MM.1S (cell line): ENCODE data around the gene GLUL.

Source experiments
- DNase-seq: peaks from one replicate; pipeline ENCODE4 v3.0.0-alpha.2; 2015
- H2AFZ ChIP-seq: fragments of 300-600 bp; sonication (generic); 2 replicates; pipeline ENCODE4 v1.6.0; 2016; ENCODE audit warnings: antibody characterized with exemption, low read length
- H3F3A ChIP-seq: fragments of 300-600 bp; sonication (generic); 2 replicates; pipeline ENCODE4 v1.6.1; 2016; ENCODE audit warnings: mild to moderate bottlenecking, antibody characterized with exemption, low read length, moderate library complexity, mixed read lengths; ENCODE audit not compliant: insufficient read depth
- H3K27ac ChIP-seq: fragments of 300-600 bp; sonication (generic); 2 replicates; pipeline ENCODE4 v1.5.1; 2016; ENCODE audit warnings: mild to moderate bottlenecking, low read length
- H3K27me3 ChIP-seq: fragments of 300-600 bp; sonication (generic); replicated peaks from 2 replicates; pipeline ENCODE4 v1.6.0; 2016; ENCODE audit warnings: low read length; ENCODE audit not compliant: insufficient read depth
- H3K36me3 ChIP-seq: fragments of 300-600 bp; sonication (generic); replicated peaks from 2 replicates; pipeline ENCODE4 v1.6.1; 2016; ENCODE audit warnings: mild to moderate bottlenecking, low read length, mixed read lengths; ENCODE audit not compliant: insufficient read depth
- H3K4me1 ChIP-seq: fragments of 300-600 bp; sonication (generic); 2 replicates; pipeline ENCODE4 v1.6.1; 2016; ENCODE audit warnings: low read length, mixed read lengths
- H3K4me2 ChIP-seq: fragments of 300-600 bp; sonication (generic); 2 replicates; pipeline ENCODE4 v1.6.0; 2016; ENCODE audit warnings: low read depth, low read length
- H3K4me3 ChIP-seq: fragments of 300-600 bp; sonication (generic); 2 replicates; pipeline ENCODE4 v1.5.1; 2016; ENCODE audit warnings: low read length, mixed read lengths
- H3K79me2 ChIP-seq: fragments of 300-600 bp; sonication (generic); 2 replicates; pipeline ENCODE4 v1.6.1; 2016; ENCODE audit warnings: mixed run types, low read length, mixed read lengths
- H3K9ac ChIP-seq: fragments of 300-600 bp; sonication (generic); 2 replicates; pipeline ENCODE4 v1.6.1; 2016; ENCODE audit warnings: low read length, mixed read lengths
- H3K9me2 ChIP-seq: fragments of 300-600 bp; sonication (generic); replicated peaks from 2 replicates; pipeline ENCODE4 v1.6.1; 2016; ENCODE audit warnings: mild to moderate bottlenecking, low read length, mixed read lengths; ENCODE audit not compliant: insufficient read depth
- H3K9me3 ChIP-seq: fragments of 300-600 bp; sonication (generic); replicated peaks from 2 replicates; pipeline ENCODE4 v1.6.1; 2016; ENCODE audit warnings: mild to moderate bottlenecking, low read length, mixed read lengths; ENCODE audit not compliant: insufficient read depth
- H4K20me1 ChIP-seq: fragments of 300-600 bp; sonication (generic); 2 replicates; pipeline ENCODE4 v1.6.1; 2016; ENCODE audit warnings: mild to moderate bottlenecking, low read length, moderate library complexity, mixed read lengths; ENCODE audit not compliant: insufficient read depth
- CTCF ChIP-seq: fragments of 300-600 bp; sonication (generic); IDR thresholded peaks from 2 replicates; pipeline ENCODE4 v1.5.1; 2016; ENCODE audit warnings: antibody characterized with exemption, low read length, mixed read lengths
- EZH2 ChIP-seq: fragments of 300-600 bp; sonication (generic); optimal IDR thresholded peaks from 2 replicates; pipeline ENCODE3; 2017; ENCODE audit warnings: low read depth, mild to moderate bottlenecking, antibody characterized with exemption, low read length, mixed read lengths
- EZH2phosphoT487 ChIP-seq: fragments of 300-600 bp; sonication (generic); IDR thresholded peaks from 2 replicates; pipeline ENCODE4 v1.6.1; 2018; ENCODE audit warnings: antibody characterized with exemption, low read length

The GLUL gene

GRCh38 chr1:182405578-182405977 lies 14.0 kb upstream of the GLUL start:
- Histone ChIP-seq H3K9me3 (no peaks in the 10 kb centered on the region), H3K27ac (no peak overlapping the region), H3K9me2 (no peaks in the 10 kb centered on the region), H3F3A (no peaks in the 10 kb centered on the region), H2AFZ (no peak overlapping the region), H3K79me2 (no peaks in the 10 kb centered on the region), H3K9ac (no peak overlapping the region), H3K4me1 (no peaks in the 10 kb centered on the region), H4K20me1 (no peaks in the 10 kb centered on the region), H3K4me3 (no peak overlapping the region), H3K4me2 (no peak overlapping the region), H3K27me3 (no peaks in the 10 kb centered on the region), H3K36me3 (no peaks in the 10 kb centered on the region)
- no peak for DNase-seq
- TF ChIP-seq EZH2phosphoT487 (no peak), CTCF (no peak), EZH2 (no peak)

- peak; percentile 23 for TF ChIP-seq CTCF
- TF ChIP-seq EZH2: no peak
- no peak for TF ChIP-seq EZH2phosphoT487
- no peaks in the 10 kb centered on the region for H3K27me3 ChIP-seq
- H3K27ac ChIP-seq: no peak overlapping the region
- no peak overlapping the region for H3K9ac ChIP-seq
- no peak overlapping the region for H3K4me3 ChIP-seq
- no peak for DNase-seq
- H3K4me1 ChIP-seq: no peaks in the 10 kb centered on the region
- H3K4me2 ChIP-seq: no peak overlapping the region
- H3K36me3 ChIP-seq: no peaks in the 10 kb centered on the region
- no peaks in the 10 kb centered on the region for H3K9me3 ChIP-seq
- H2AFZ ChIP-seq: no peak overlapping the region
- H4K20me1 ChIP-seq: no peaks in the 10 kb centered on the region
- no peaks in the 10 kb centered on the region for H3K79me2 ChIP-seq
- H3F3A ChIP-seq: no peaks in the 10 kb centered on the region
- no peaks in the 10 kb centered on the region for H3K9me2 ChIP-seq
Observed at GRCh38 chr1:182404781-182405180, 13.2 kb upstream of the GLUL start.

- Histone ChIP-seq H3K4me3 (no peak within 1 kb of the TSS), H2AFZ (no peak within 1 kb of the TSS), H3K27me3 (no peaks in the 10 kb centered on the region), H3K36me3 (no peaks in the 10 kb centered on the region), H3K9ac (no peak within 1 kb of the TSS), H3K79me2 (no peaks in the 10 kb centered on the region), H3K4me1 (no peaks in the 10 kb centered on the region), H3K4me2 (no peak within 1 kb of the TSS), H3K27ac (no peak within 1 kb of the TSS), H4K20me1 (no peaks in the 10 kb centered on the region), H3F3A (no peaks in the 10 kb centered on the region), H3K9me2 (no peaks in the 10 kb centered on the region), H3K9me3 (no peaks in the 10 kb centered on the region)
- TF ChIP-seq EZH2phosphoT487: no peak
- TF ChIP-seq EZH2: no peak
- no peak for TF ChIP-seq CTCF
- DNase-seq: no peak
Observed at GRCh38 chr1:182400567-182400966, 9.0 kb upstream of the GLUL start, which contains the start of gene TEDDM1. TSS of gene TEDDM1 (minus strand) at chr1:182400667. CDS start at chr1:182400485, 182 bp downstream.
